Measurements from ENCODE around the gene TMC5. TPM values are rescaled to one million over a fixed set of nuclear protein-coding genes. Genes with fewer than 3 reads are reported as not detected.

Gene TMC5
- polyA plus RNA-seq, 1 donor from 2014 or later, result not detected

DNA sequence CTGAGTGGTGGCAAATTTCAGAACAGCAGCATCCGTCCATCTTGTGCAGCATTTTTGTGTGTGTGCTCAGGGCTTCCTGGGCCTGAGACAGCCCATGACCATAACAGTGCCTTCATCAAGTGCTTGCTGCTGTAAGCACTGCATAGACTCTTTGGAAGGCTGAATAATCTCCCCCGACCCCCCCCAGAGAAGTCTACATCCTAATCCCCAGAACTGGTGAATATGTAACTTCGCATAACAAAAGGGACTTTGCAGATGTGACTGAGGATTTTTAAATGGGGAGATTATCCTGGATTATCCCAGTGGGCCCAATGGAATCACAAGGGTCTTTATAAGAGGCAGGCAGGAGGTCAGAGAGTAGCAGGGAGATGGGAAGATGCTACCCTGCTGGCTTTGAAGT lies 50.6 kb downstream of the TMC5 start:
- H3K9me3 ChIP-seq (ENCODE audit: low read length), result no peaks in the 10 kb centered on the region
- no peak overlapping the region for H3K27ac ChIP-seq (ENCODE audit: low read length)
- TF ChIP-seq MXI1 (conservative IDR thresholded peaks at IDR 0.05; ENCODE audit: poor library complexity, severe bottlenecking) (no peak), TAF1 (IDR thresholded peaks at IDR 0.05; ENCODE audit: low read depth) (no peak), RAD21 (conservative IDR thresholded peaks at IDR 0.05) (no peak)
- TF ChIP-seq, protein P1, sequence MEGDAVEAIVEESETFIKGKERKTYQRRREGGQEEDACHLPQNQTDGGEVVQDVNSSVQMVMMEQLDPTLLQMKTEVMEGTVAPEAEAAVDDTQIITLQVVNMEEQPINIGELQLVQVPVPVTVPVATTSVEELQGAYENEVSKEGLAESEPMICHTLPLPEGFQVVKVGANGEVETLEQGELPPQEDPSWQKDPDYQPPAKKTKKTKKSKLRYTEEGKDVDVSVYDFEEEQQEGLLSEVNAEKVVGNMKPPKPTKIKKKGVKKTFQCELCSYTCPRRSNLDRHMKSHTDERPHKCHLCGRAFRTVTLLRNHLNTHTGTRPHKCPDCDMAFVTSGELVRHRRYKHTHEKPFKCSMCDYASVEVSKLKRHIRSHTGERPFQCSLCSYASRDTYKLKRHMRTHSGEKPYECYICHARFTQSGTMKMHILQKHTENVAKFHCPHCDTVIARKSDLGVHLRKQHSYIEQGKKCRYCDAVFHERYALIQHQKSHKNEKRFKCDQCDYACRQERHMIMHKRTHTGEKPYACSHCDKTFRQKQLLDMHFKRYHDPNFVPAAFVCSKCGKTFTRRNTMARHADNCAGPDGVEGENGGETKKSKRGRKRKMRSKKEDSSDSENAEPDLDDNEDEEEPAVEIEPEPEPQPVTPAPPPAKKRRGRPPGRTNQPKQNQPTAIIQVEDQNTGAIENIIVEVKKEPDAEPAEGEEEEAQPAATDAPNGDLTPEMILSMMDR (IDR thresholded peaks at IDR 0.05; ENCODE audit: poor library complexity, severe bottlenecking), result no peak
- H3F3A ChIP-seq (ENCODE audit: insufficient read depth, low read length, poor library complexity, severe bottlenecking), result no peaks in the 10 kb centered on the region
- no peak overlapping the region for H3K9ac ChIP-seq (ENCODE audit: low read length)
- H3K36me3 ChIP-seq (ENCODE audit: insufficient read depth, low read length), result no peaks in the 10 kb centered on the region
- no peaks in the 10 kb centered on the region for H3K79me2 ChIP-seq (replicated peaks; ENCODE audit: insufficient read depth, low read length)
- no peaks in the 10 kb centered on the region for H3K9me2 ChIP-seq (ENCODE audit: insufficient read depth, low read length)
- no peak overlapping the region for H3K4me2 ChIP-seq (ENCODE audit: low read length)
- H3K27me3 ChIP-seq (ENCODE audit: insufficient read depth, low read depth, low read length), result no peaks in the 10 kb centered on the region
- no peak overlapping the region for H3K4me3 ChIP-seq (ENCODE audit: low read length)
- H2AFZ ChIP-seq (ENCODE audit: low read depth, low read length), result no peak overlapping the region
- no peaks in the 10 kb centered on the region for H4K20me1 ChIP-seq (ENCODE audit: insufficient read depth)

DNA sequence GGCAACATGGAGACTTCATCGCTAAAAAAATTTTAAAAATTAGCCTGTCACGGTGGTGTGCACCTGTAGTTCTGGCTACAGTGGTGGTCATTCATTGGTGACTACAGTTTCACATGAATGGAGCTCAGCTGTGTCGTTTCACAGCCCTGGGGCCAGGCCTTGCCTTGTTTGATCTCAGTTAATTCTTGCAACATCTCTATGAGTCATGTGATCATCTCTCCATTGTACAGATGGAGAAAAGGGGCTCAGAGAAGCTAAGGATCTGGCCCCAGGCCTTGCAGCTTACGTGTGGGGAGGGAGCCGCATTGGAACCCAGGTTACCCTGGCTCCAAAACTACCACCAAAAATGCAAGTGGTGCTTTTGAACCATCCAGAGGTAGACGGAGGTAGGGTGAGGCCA lies 54.8 kb downstream of the TMC5 start:
- Histone ChIP-seq H3K9ac (ENCODE audit: low read length) (no peak overlapping the region), H2AFZ (ENCODE audit: low read depth, low read length) (no peak overlapping the region), H3K27me3 (ENCODE audit: insufficient read depth, low read depth, low read length) (no peaks in the 10 kb centered on the region), H3K4me2 (ENCODE audit: low read length) (no peak overlapping the region), H3K36me3 (ENCODE audit: insufficient read depth, low read length) (no peaks in the 10 kb centered on the region), H3K27ac (ENCODE audit: low read length) (no peak overlapping the region), H4K20me1 (ENCODE audit: insufficient read depth) (no peaks in the 10 kb centered on the region), H3F3A (ENCODE audit: insufficient read depth, low read length, poor library complexity, severe bottlenecking) (no peaks in the 10 kb centered on the region), H3K9me3 (ENCODE audit: low read length) (no peaks in the 10 kb centered on the region), H3K4me3 (ENCODE audit: low read length) (no peak overlapping the region), H3K9me2 (ENCODE audit: insufficient read depth, low read length) (no peaks in the 10 kb centered on the region), H3K79me2 (replicated peaks; ENCODE audit: insufficient read depth, low read length) (no peaks in the 10 kb centered on the region)
- TF ChIP-seq, protein P2, sequence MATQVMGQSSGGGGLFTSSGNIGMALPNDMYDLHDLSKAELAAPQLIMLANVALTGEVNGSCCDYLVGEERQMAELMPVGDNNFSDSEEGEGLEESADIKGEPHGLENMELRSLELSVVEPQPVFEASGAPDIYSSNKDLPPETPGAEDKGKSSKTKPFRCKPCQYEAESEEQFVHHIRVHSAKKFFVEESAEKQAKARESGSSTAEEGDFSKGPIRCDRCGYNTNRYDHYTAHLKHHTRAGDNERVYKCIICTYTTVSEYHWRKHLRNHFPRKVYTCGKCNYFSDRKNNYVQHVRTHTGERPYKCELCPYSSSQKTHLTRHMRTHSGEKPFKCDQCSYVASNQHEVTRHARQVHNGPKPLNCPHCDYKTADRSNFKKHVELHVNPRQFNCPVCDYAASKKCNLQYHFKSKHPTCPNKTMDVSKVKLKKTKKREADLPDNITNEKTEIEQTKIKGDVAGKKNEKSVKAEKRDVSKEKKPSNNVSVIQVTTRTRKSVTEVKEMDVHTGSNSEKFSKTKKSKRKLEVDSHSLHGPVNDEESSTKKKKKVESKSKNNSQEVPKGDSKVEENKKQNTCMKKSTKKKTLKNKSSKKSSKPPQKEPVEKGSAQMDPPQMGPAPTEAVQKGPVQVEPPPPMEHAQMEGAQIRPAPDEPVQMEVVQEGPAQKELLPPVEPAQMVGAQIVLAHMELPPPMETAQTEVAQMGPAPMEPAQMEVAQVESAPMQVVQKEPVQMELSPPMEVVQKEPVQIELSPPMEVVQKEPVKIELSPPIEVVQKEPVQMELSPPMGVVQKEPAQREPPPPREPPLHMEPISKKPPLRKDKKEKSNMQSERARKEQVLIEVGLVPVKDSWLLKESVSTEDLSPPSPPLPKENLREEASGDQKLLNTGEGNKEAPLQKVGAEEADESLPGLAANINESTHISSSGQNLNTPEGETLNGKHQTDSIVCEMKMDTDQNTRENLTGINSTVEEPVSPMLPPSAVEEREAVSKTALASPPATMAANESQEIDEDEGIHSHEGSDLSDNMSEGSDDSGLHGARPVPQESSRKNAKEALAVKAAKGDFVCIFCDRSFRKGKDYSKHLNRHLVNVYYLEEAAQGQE (IDR thresholded peaks at IDR 0.05; ENCODE audit: borderline replicate concordance), result no peak
- TF ChIP-seq TAF1 (IDR thresholded peaks at IDR 0.05; ENCODE audit: low read depth) (no peak), EZH2 (IDR thresholded peaks at IDR 0.05; ENCODE audit: borderline replicate concordance, insufficient read depth, low read length, poor library complexity, severe bottlenecking) (no peak), SMC3 (conservative IDR thresholded peaks at IDR 0.05; ENCODE audit: poor library complexity) (no peak), POLR2AphosphoS5 (IDR thresholded peaks at IDR 0.05) (no peak), EP300 (conservative IDR thresholded peaks at IDR 0.05; ENCODE audit: poor library complexity, severe bottlenecking) (no peak), RAD21 (conservative IDR thresholded peaks at IDR 0.05) (no peak), MXI1 (conservative IDR thresholded peaks at IDR 0.05; ENCODE audit: poor library complexity, severe bottlenecking) (no peak)
- TF ChIP-seq, protein P1 (IDR thresholded peaks at IDR 0.05; ENCODE audit: poor library complexity, severe bottlenecking), result no peak
